OCI-LY1 (cell line): ENCODE measurements around the gene MALT1.

Experiments used
- H2AFZ ChIP-seq: fragments of 200-600 bp; sonication (generic), shearing (Covaris generic); 2 replicates; pipeline ENCODE4 v1.6.0; 2014; ENCODE audit warnings: antibody characterized with exemption, mild to moderate bottlenecking, low read length
- H3F3A ChIP-seq: fragments of 200-600 bp; sonication (generic), shearing (Covaris generic); 2 replicates; pipeline ENCODE4 v1.6.0; 2014; ENCODE audit warnings: mild to moderate bottlenecking, antibody characterized with exemption, low read length, moderate library complexity; ENCODE audit not compliant: insufficient read depth
- H3K27ac ChIP-seq: fragments of 200-600 bp; sonication (generic); 2 replicates; pipeline ENCODE4 v1.5.1; 2014; ENCODE audit warnings: low read length, mixed run types, mild to moderate bottlenecking, low read depth; ENCODE audit not compliant: poor library complexity, severe bottlenecking
- H3K27me3 ChIP-seq: fragments of 200-600 bp; sonication (generic); 2 replicates; pipeline ENCODE4 v1.6.0; 2014; ENCODE audit warnings: antibody characterized with exemption, mild to moderate bottlenecking, low read length, moderate library complexity; ENCODE audit not compliant: insufficient read depth
- H3K36me3 ChIP-seq: fragments of 200-600 bp; sonication (generic); 2 replicates; pipeline ENCODE4 v1.6.1; 2014; ENCODE audit warnings: mild to moderate bottlenecking, antibody characterized with exemption, low read length, moderate library complexity, mixed read lengths; ENCODE audit not compliant: insufficient read depth
- H3K4me1 ChIP-seq: fragments of 200-600 bp; sonication (generic); 2 replicates; pipeline ENCODE4 v1.5.1; 2014; ENCODE audit warnings: mild to moderate bottlenecking, low read length, moderate library complexity; ENCODE audit not compliant: insufficient read depth, severe bottlenecking
- H3K4me2 ChIP-seq: fragments of 200-600 bp; sonication (generic), shearing (Covaris generic); 2 replicates; pipeline ENCODE4 v1.6.1; 2014; ENCODE audit warnings: low read length
- H3K4me3 ChIP-seq: fragments of 200-600 bp; sonication (generic); 2 replicates; pipeline ENCODE4 v1.5.1; 2014; ENCODE audit warnings: low read length, low read depth, mild to moderate bottlenecking, mixed read lengths; ENCODE audit not compliant: poor library complexity, severe bottlenecking
- H3K79me2 ChIP-seq: fragments of 200-600 bp; shearing (Covaris generic); 2 replicates; pipeline ENCODE4 v1.6.1; 2016; ENCODE audit warnings: mixed run types, low read length, mixed read lengths; ENCODE audit not compliant: insufficient read depth
- H3K9ac ChIP-seq: fragments of 200-600 bp; sonication (generic), shearing (Covaris generic); 2 replicates; pipeline ENCODE4 v1.6.1; 2014; ENCODE audit warnings: mild to moderate bottlenecking, low read length, mixed read lengths
- H3K9me2 ChIP-seq: fragments of 200-600 bp; sonication (generic), shearing (Covaris generic); 2 replicates; pipeline ENCODE4 v1.6.1; 2014; ENCODE audit warnings: low read depth, mild to moderate bottlenecking, low read length, mixed read lengths
- H3K9me3 ChIP-seq: fragments of 200-600 bp; shearing (Covaris generic); 2 replicates; pipeline ENCODE4 v1.6.1; 2014; ENCODE audit warnings: low read length, mixed read lengths
- H4K20me1 ChIP-seq: fragments of 200-600 bp; sonication (generic), shearing (Covaris generic); 2 replicates; pipeline ENCODE4 v1.6.0; 2016; ENCODE audit warnings: mild to moderate bottlenecking, low read length; ENCODE audit not compliant: insufficient read depth
- EZH2 ChIP-seq: fragments of 200-600 bp; sonication (generic), shearing (Covaris generic); IDR thresholded peaks from 2 replicates; pipeline ENCODE4 v1.8.0; 2017; ENCODE audit warnings: borderline replicate concordance, mixed run types, mild to moderate bottlenecking, antibody characterized with exemption, low read length, moderate library complexity, mixed read lengths
- TF ChIP-seq, protein P1 (sequence below): fragments of 200-600 bp; sonication (generic), shearing (Covaris generic); IDR thresholded peaks from 2 replicates; pipeline ENCODE4 v1.5.1; 2017; ENCODE audit warnings: mild to moderate bottlenecking, antibody characterized with exemption, low read length, moderate library complexity, mixed read lengths

The MALT1 gene

DNA sequence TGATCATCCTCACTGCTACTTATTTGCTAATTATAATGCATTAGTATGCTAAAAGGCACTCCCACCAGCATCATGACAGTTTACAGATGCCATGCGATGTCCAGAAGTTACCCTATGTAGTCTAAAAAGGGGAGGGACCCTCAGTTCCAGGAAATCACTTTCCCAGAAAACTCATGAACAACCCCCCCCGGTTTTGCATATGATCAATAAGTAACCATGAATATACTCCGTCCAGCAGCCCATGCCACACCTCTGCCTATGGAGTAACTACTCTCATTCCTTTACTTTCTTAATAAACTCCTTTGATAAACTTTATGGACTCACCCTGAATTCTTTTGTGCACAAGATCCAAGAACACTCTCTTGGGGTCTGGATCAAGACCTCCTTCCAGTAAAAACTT, 86.8 kb downstream of the MALT1 start:
- Histone ChIP-seq H3K9me2 (no peaks in the 10 kb centered on the region), H4K20me1 (no peaks in the 10 kb centered on the region), H3K27me3 (no peaks in the 10 kb centered on the region; the same call in 1 of the 2 replicates), H3K79me2 (no peaks in the 10 kb centered on the region), H3K36me3 (no peaks in the 10 kb centered on the region), H3K27ac (no peak overlapping the region), H2AFZ (no peak overlapping the region), H3K9ac (no peak overlapping the region), H3K9me3 (no peaks in the 10 kb centered on the region), H3K4me3 (no peak overlapping the region), H3F3A (no peaks in the 10 kb centered on the region), H3K4me2 (no peak overlapping the region), H3K4me1 (no peaks in the 10 kb centered on the region)
- TF ChIP-seq, protein P1, sequence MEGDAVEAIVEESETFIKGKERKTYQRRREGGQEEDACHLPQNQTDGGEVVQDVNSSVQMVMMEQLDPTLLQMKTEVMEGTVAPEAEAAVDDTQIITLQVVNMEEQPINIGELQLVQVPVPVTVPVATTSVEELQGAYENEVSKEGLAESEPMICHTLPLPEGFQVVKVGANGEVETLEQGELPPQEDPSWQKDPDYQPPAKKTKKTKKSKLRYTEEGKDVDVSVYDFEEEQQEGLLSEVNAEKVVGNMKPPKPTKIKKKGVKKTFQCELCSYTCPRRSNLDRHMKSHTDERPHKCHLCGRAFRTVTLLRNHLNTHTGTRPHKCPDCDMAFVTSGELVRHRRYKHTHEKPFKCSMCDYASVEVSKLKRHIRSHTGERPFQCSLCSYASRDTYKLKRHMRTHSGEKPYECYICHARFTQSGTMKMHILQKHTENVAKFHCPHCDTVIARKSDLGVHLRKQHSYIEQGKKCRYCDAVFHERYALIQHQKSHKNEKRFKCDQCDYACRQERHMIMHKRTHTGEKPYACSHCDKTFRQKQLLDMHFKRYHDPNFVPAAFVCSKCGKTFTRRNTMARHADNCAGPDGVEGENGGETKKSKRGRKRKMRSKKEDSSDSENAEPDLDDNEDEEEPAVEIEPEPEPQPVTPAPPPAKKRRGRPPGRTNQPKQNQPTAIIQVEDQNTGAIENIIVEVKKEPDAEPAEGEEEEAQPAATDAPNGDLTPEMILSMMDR, result no peak
- no peak for TF ChIP-seq EZH2

GRCh38 chr18:58758606-58759005, 87.3 kb downstream of the MALT1 start:
- H2AFZ ChIP-seq, result no peak overlapping the region
- no peak overlapping the region for H3K4me3 ChIP-seq
- H3K9me2 ChIP-seq, result no peaks in the 10 kb centered on the region
- no peaks in the 10 kb centered on the region for H3K4me1 ChIP-seq
- no peak overlapping the region for H3K9ac ChIP-seq
- no peaks in the 10 kb centered on the region for H4K20me1 ChIP-seq
- H3K79me2 ChIP-seq, result no peaks in the 10 kb centered on the region
- no peaks in the 10 kb centered on the region for H3K9me3 ChIP-seq
- H3K36me3 ChIP-seq, result no peaks in the 10 kb centered on the region
- H3K27ac ChIP-seq, result no peak overlapping the region
- TF ChIP-seq EZH2, result no peak
- TF ChIP-seq, protein P1, result no peak
- no peak overlapping the region for H3K4me2 ChIP-seq
- no peaks in the 10 kb centered on the region for H3F3A ChIP-seq
- H3K27me3 ChIP-seq, result no peaks in the 10 kb centered on the region; the same call in 1 of the 2 replicates

GRCh38 chr18:58761241-58761969, 90.1 kb downstream of the MALT1 start:
- Histone ChIP-seq H3K36me3 (no peaks in the 10 kb centered on the region), H3K4me2 (no peak overlapping the region), H4K20me1 (no peaks in the 10 kb centered on the region), H2AFZ (no peak overlapping the region), H3K9me3 (no peaks in the 10 kb centered on the region), H3F3A (no peaks in the 10 kb centered on the region), H3K9me2 (no peaks in the 10 kb centered on the region), H3K4me3 (no peak overlapping the region), H3K27ac (no peak overlapping the region), H3K9ac (no peak overlapping the region), H3K79me2 (no peaks in the 10 kb centered on the region), H3K4me1 (no peaks in the 10 kb centered on the region), H3K27me3 (no peaks in the 10 kb centered on the region; the same call in none of the 2 replicates)
- TF ChIP-seq, protein P1, result no peak
- TF ChIP-seq EZH2, result no peak
